IMR-90 (cell line): ENCODE results near the gene FOXO6. TPM values are rescaled to one million over a fixed set of nuclear protein-coding genes. Genes with fewer than 3 reads are reported as not detected.

Experiments used
- ATAC-seq: fragments of 200-7000 bp; cut with Tn5 transposase; 2 replicates; pipeline ENCODE4 v1.9.1; 2020; ENCODE audit warnings: low read depth, mild to moderate bottlenecking, moderate library complexity
- BruUV-seq: library from RNA; stranded (reverse); fragments of 400-500 nt; replicated peaks from 2 replicates; lab custom pipeline; 2021; lab: Mats Ljungman, UMichigan
- CTCF ChIA-PET: fragments of 300-600 bp; formaldehyde crosslinking; extraction: SDS; loops from one replicate; lab custom pipeline; 2021; ENCODE audit warnings: antibody characterized with exemption; lab: Yijun Ruan, JAX
- POLR2A ChIA-PET: fragments of 300-600 bp; sonication (Branson Sonifier 250); formaldehyde crosslinking; loops from one replicate; lab custom pipeline; 2022; ENCODE audit warnings: antibody characterized with exemption; ENCODE audit not compliant: unreplicated experiment; lab: Charles Lee
- DNase-seq: peaks from one replicate; pipeline ENCODE4 v3.0.0; 2013
- H2AFZ ChIP-seq: replicated peaks from 2 replicates; pipeline ENCODE3; 2013; ENCODE audit warnings: low read length, mild to moderate bottlenecking; ENCODE audit not compliant: poor library complexity
- H2AK5ac ChIP-seq: 2 replicates; pipeline ENCODE4 v1.6.1; 2013; ENCODE audit warnings: low read depth, low read length, inconsistent platforms
- H2AK9ac ChIP-seq: replicated peaks from 2 replicates; pipeline ENCODE3; 2013; ENCODE audit warnings: mild to moderate bottlenecking, low read depth, low read length, moderate library complexity; ENCODE audit not compliant: poor library complexity
- H2BK120ac ChIP-seq: 2 replicates; pipeline ENCODE4 v1.6.1; 2013; ENCODE audit warnings: low read depth, low read length, inconsistent platforms
- H2BK15ac ChIP-seq: 3 replicates; pipeline ENCODE4 v1.6.1; 2013; ENCODE audit warnings: low read depth, low read length, inconsistent platforms
- H2BK20ac ChIP-seq: 2 replicates; pipeline ENCODE4 v1.6.1; 2013; ENCODE audit warnings: low read depth, mild to moderate bottlenecking, inconsistent platforms, low read length, moderate library complexity
- H2BK5ac ChIP-seq: 2 replicates; pipeline ENCODE4 v1.6.1; 2013; ENCODE audit warnings: mild to moderate bottlenecking, low read depth, low read length, inconsistent platforms; ENCODE audit not compliant: poor library complexity, severe bottlenecking
- H3K14ac ChIP-seq: replicated peaks from 2 replicates; pipeline ENCODE4 v1.6.1; 2013; ENCODE audit warnings: low read depth, low read length, inconsistent platforms
- H3K18ac ChIP-seq: 2 replicates; pipeline ENCODE4 v1.6.1; 2013; ENCODE audit warnings: low read depth, low read length, control low read depth
- H3K23ac ChIP-seq: 2 replicates; pipeline ENCODE4 v1.6.1; 2013; ENCODE audit warnings: low read depth, low read length, inconsistent platforms
- H3K27ac ChIP-seq: 2 replicates; pipeline ENCODE4 v1.5.1; 2013; ENCODE audit warnings: mild to moderate bottlenecking, control low read depth, low read length; ENCODE audit not compliant: insufficient read depth
- H3K27me3 ChIP-seq: 2 replicates; pipeline ENCODE4 v1.6.1; 2013; ENCODE audit warnings: low read length; ENCODE audit not compliant: control insufficient read depth, insufficient read depth
- H3K36me3 ChIP-seq: 2 replicates; pipeline ENCODE4 v1.6.1; 2013; ENCODE audit warnings: low read length, mixed read lengths; ENCODE audit not compliant: control insufficient read depth, insufficient read depth
- H3K4ac ChIP-seq: 2 replicates; pipeline ENCODE4 v1.6.1; 2013; ENCODE audit warnings: low read depth, low read length, inconsistent platforms
- H3K4me1 ChIP-seq: 2 replicates; pipeline ENCODE4 v1.6.1; 2013; ENCODE audit warnings: low read length, mixed read lengths; ENCODE audit not compliant: control insufficient read depth, insufficient read depth
- H3K4me2 ChIP-seq: 2 replicates; pipeline ENCODE4 v1.6.1; 2013; ENCODE audit warnings: low read depth, mild to moderate bottlenecking, control low read depth, low read length, moderate library complexity
- H3K4me3 ChIP-seq: 2 replicates; pipeline ENCODE4 v1.5.1; 2013; ENCODE audit warnings: low read depth, mild to moderate bottlenecking, control low read depth, low read length, moderate library complexity; ENCODE audit not compliant: insufficient read depth
- H3K56ac ChIP-seq: 2 replicates; pipeline ENCODE4 v1.6.1; 2013; ENCODE audit warnings: low read length, inconsistent platforms; ENCODE audit not compliant: insufficient read depth; ENCODE audit errors: extremely low read depth
- H3K79me1 ChIP-seq, 2 experiments: 2 replicates each; pipeline ENCODE4 v1.6.1; 2013; ENCODE audit warnings: low read length in 2 of 2, inconsistent platforms in 1 of 2, low read depth in 1 of 2
- H3K9ac ChIP-seq: 2 replicates; pipeline ENCODE4 v1.6.1; 2013; ENCODE audit warnings: low read depth, low read length, control low read depth
- H3K9me1 ChIP-seq: 2 replicates; pipeline ENCODE4 v1.6.1; 2013; ENCODE audit warnings: low read length, inconsistent platforms; ENCODE audit not compliant: insufficient read depth
- H3K9me3 ChIP-seq: 2 replicates; pipeline ENCODE4 v1.6.1; 2013; ENCODE audit warnings: low read length; ENCODE audit not compliant: control insufficient read depth, insufficient read depth
- H4K20me1 ChIP-seq: 2 replicates; pipeline ENCODE4 v1.6.1; 2013; ENCODE audit warnings: low read length, inconsistent platforms; ENCODE audit not compliant: insufficient read depth
- H4K5ac ChIP-seq: 2 replicates; pipeline ENCODE4 v1.6.1; 2013; ENCODE audit warnings: mild to moderate bottlenecking, low read depth, low read length, control low read depth
- H4K8ac ChIP-seq, 2 experiments: 2 replicates each; pipeline ENCODE4 v1.6.1; 2013; ENCODE audit warnings: low read depth in 2 of 2, low read length in 2 of 2, control low read depth in 1 of 2, inconsistent platforms in 1 of 2
- H4K91ac ChIP-seq: 2 replicates; pipeline ENCODE4 v1.6.1; 2013; ENCODE audit warnings: low read depth, low read length, inconsistent platforms; ENCODE audit not compliant: insufficient read depth
- BHLHE40 ChIP-seq: fragments of 150-350 bp; IDR thresholded peaks from 2 replicates; pipeline ENCODE4 v1.6.1; 2016; ENCODE audit warnings: mild to moderate bottlenecking, low read depth, low read length
- ELK1 ChIP-seq: fragments of 150-350 bp; IDR thresholded peaks from 2 replicates; pipeline ENCODE4 v1.6.1; 2016; ENCODE audit warnings: low read depth, mild to moderate bottlenecking, low read length, moderate library complexity, borderline replicate concordance
- FOS ChIP-seq: fragments of 150-350 bp; IDR thresholded peaks from 2 replicates; pipeline ENCODE4 v1.6.1; 2016; ENCODE audit warnings: low read depth, low read length
- RCOR1 ChIP-seq: IDR thresholded peaks from 2 replicates; pipeline ENCODE4 v1.6.1; 2012; ENCODE audit warnings: mild to moderate bottlenecking, low read length, improper control_type of control experiment; ENCODE audit not compliant: insufficient replicate concordance
- USF2 ChIP-seq: fragments of 150-350 bp; IDR thresholded peaks from 2 replicates; pipeline ENCODE4 v1.6.1; 2017; ENCODE audit warnings: mild to moderate bottlenecking, antibody characterized with exemption, low read length, low read depth
- WGBS, 2 experiments: methylation state at CpG; one replicate each; pipeline versions ENCODE4 v1.1.5 to v1.1.7; 2013; ENCODE audit warnings: missing lambda C conversion rate in 2 of 2; ENCODE audit not compliant: insufficient read length in 1 of 2; ENCODE audit errors: extremely low coverage in 2 of 2; 5-methylcytosine and 5-hydroxymethylcytosine counted together
- dilution Hi-C: fragments of 300-500 bp; cut with HindIII; formaldehyde crosslinking; loops from one replicate; pipeline ENCODE4 v1.14.3; 2018; ENCODE audit warnings: low sequenced_read_pairs; ENCODE audit not compliant: unreplicated experiment
- in situ Hi-C: fragments of 300-500 bp; cut with MboI; formaldehyde crosslinking; loops from 3 replicates; pipeline ENCODE4 v1.14.3; 2019; ENCODE audit warnings: low sequenced_read_pairs, inconsistent platforms, mixed read lengths
- intact Hi-C: fragments of 100-400 bp; cut with micrococcal nuclease; formaldehyde crosslinking; loops from 2 replicates; pipeline ENCODE4 v1.10.0; 2022
- polyA plus RNA-seq, 3 experiments: library from polyadenylated mRNA; depleted of rRNA; stranded (reverse); fragments of >200 nt; gene quantifications; 2 replicates each; pipeline ENCODE4 v1.2.3, GENCODE V29; 2012; ENCODE audit warnings: low replicate concordance in 1 of 3
- total RNA-seq: library from RNA; depleted of rRNA; stranded (reverse); fragments of >200 nt; gene quantifications from 2 replicates; pipeline ENCODE4 v1.2.3, GENCODE V29; 2012

The FOXO6 gene
- total and polyA plus RNA-seq, 2 of the 4 experiments (the other 2 are of a cell fraction), result not detected

- H2AFZ ChIP-seq, result no peak overlapping the region
- no peak overlapping the region for H3K18ac ChIP-seq
- H3K79me1 ChIP-seq, result no peaks in the 10 kb centered on the region
- BruUV-seq, result no TSS peak
- H3K4me2 ChIP-seq, result no peak overlapping the region
- no peak overlapping the region for H2BK5ac ChIP-seq
- WGBS, 2 experiments, result 86% methylated on average over 2 of the region's 2 CpGs; no CpG with 5 or more reads in 1 of the 2 experiments
- in situ Hi-C loops (no loop called here), intact Hi-C loops (no loop called here), dilution Hi-C loops (no loop called here)
- no peak overlapping the region for H3K23ac ChIP-seq
- no peak overlapping the region for H2BK15ac ChIP-seq
- no peak overlapping the region for H4K91ac ChIP-seq
- H3K27me3 ChIP-seq, result peaks cover 22% of the 10 kb centered on the region
- POLR2A ChIA-PET, result no interaction called here
- no peaks in the 10 kb centered on the region for H3K4me1 ChIP-seq
- no peak overlapping the region for H3K14ac ChIP-seq
- no peak overlapping the region for H4K8ac ChIP-seq
- H4K20me1 ChIP-seq, result no peaks in the 10 kb centered on the region
- H3K27ac ChIP-seq, result no peak overlapping the region
- ATAC-seq (no peak), DNase-seq (no peak)
- no peak overlapping the region for H2AK9ac ChIP-seq
- H3K4ac ChIP-seq, result no peak overlapping the region
- CTCF ChIA-PET, result no interaction called here
- no peak for TF ChIP-seq ELK1
- TF ChIP-seq BHLHE40, result no peak
- TF ChIP-seq USF2, result no peak
- TF ChIP-seq FOS, result no peak
- no peak for TF ChIP-seq RCOR1
- H2AK5ac ChIP-seq, result no peak overlapping the region
- no peaks in the 10 kb centered on the region for H3K9me3 ChIP-seq
- no peak overlapping the region for H2BK120ac ChIP-seq
- no peaks in the 10 kb centered on the region for H3K9me1 ChIP-seq
- H2BK20ac ChIP-seq, result no peak overlapping the region
- H3K56ac ChIP-seq, result no peak overlapping the region
- H3K9ac ChIP-seq, result no peak overlapping the region
- no peak overlapping the region for H4K5ac ChIP-seq
- no peak overlapping the region for H3K4me3 ChIP-seq
- H3K36me3 ChIP-seq, result no peaks in the 10 kb centered on the region
These were observed 14.0 kb upstream of the FOXO6 start for GRCh38 chr1:41347276-41347675.
